ENCODE results near the gene SCRN3. TPM values are rescaled to one million over a fixed set of nuclear protein-coding genes. Genes with fewer than 3 reads are reported as not detected.
A peak's percentile ranks its signal among the peaks of the same experiment; 100 is the strongest.

Gene SCRN3
- polyA plus RNA-seq, 1 experiment: 7.8 TPM

DNA sequence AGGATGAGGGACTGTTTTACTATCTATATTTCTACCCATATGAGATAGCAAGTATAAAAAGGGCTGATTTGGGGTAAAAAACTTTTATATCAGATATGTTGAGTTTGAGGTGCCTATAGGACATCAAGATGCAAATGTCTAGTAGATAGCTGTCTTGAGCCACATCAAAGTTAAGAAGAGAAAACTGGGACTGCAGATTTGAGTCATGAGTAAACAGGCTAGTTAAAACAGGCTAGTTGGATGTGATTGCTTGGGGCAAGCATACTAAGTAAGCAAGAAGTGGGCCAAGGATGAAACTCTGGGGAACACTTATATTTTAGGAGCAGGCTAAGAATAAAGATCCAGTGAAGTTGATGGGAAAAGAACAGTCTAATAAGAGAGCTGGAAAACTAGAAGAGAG, 2.8 kb upstream of the SCRN3 start:
- ChIA-PET POLR2A (no interaction called here), CTCF (no interaction called here)
- Histone ChIP-seq H3K4me3 (ENCODE audit: low read depth, low read length) (no peak overlapping the region), H3K36me3 (ENCODE audit: control insufficient read depth, insufficient read depth, low read length) (peaks cover 4% of the 10 kb centered on the region), H3K27me3 (ENCODE audit: control insufficient read depth, insufficient read depth, low read length) (no peaks in the 10 kb centered on the region)
- DNase-seq (ENCODE audit: low read depth): no peak
- TF ChIP-seq CTCF (IDR thresholded peaks at IDR 0.05; ENCODE audit: insufficient read depth, low read depth, low read length): no peak

DNA sequence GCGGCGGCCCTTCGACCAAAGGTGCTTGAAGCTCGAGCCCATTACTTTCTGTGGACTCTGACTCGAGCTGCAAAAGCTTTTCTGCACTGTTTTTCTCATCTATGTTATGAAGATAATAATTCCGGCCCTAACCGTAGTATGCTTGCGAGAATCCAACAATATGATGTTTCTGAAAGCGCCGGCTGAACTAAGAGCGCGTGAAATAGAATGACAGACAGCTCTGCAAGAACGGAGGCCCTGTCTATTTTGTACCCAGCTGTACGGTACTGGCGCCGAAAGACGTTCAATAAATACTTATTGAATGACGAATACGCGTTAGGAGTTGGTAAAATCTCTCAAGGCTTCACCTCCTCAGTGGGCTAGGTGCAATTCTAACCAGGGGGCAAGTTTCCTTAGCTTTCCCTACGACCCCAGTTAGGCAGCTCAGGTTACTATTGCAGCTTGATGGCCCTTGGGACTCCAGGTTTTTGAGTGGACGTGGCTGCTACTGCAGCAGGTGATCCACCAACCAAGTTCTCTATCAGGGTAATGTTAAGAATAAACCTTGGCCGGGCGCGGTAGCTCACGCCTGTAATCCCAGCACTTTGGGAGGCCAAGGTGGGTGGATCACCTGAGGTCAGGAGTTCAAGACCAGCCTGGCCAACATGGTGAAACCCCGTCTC, 570 bp downstream of the SCRN3 start:
- CTCF ChIA-PET: no interaction called here
- POLR2A ChIA-PET: no interaction called here
- peak overlapping the region; percentile 84 for H3K4me3 ChIP-seq (ENCODE audit: low read depth, low read length)
- H3K27me3 ChIP-seq (ENCODE audit: control insufficient read depth, insufficient read depth, low read length): no peaks in the 10 kb centered on the region
- no peak for DNase-seq (ENCODE audit: low read depth)
- H3K36me3 ChIP-seq (ENCODE audit: control insufficient read depth, insufficient read depth, low read length): no peaks in the 10 kb centered on the region; the same call in 1 of the 2 replicates
- TF ChIP-seq CTCF (IDR thresholded peaks at IDR 0.05; ENCODE audit: insufficient read depth, low read depth, low read length): no peak

DNA sequence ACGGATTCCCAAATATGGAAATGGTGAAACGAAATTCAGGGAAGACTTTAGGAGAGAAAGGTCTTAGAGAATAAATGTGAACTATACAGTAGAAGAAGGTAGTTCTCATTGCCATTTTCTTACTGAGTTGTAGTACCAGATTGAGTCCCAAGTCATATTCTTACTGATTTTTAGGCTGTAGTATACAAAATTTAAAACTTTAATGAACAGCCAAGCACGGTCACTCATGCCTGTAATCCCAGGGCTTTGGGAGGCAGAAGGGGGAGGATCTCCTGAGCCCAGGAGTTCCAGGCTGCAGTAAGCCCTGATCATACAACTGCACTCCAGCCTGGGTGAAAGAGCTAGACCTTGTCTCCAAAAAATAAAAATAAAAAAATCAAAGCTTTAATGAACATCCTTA, 2.2 kb downstream of the SCRN3 start:
- no peak for TF ChIP-seq CTCF (IDR thresholded peaks at IDR 0.05; ENCODE audit: insufficient read depth, low read depth, low read length)
- no peaks in the 10 kb centered on the region for H3K27me3 ChIP-seq (ENCODE audit: control insufficient read depth, insufficient read depth, low read length)
- H3K4me3 ChIP-seq (ENCODE audit: low read depth, low read length): no peak overlapping the region
- no peak for DNase-seq (ENCODE audit: low read depth)
- CTCF ChIA-PET: no interaction called here
- POLR2A ChIA-PET: no interaction called here
- H3K36me3 ChIP-seq (ENCODE audit: control insufficient read depth, insufficient read depth, low read length): no peaks in the 10 kb centered on the region

DNA sequence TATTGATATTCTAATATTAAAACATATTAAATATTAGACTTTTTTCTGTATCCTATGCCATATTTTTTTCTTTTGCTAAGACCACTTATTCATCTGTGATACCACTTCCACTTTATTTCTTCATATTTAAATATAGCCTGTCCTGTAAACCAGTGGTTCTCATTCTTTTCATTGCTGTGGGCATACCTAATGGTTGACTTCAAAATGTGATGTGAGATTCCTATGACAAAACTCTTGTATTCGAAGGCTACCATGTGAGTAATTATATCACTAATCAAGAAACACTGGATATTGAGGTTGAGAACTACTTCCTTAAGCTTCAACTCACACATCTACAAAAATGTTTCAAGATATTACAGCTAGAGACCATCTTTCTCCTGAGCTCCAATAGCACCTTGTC, 3.6 kb downstream of the SCRN3 start:
- no peaks in the 10 kb centered on the region for H3K27me3 ChIP-seq (ENCODE audit: control insufficient read depth, insufficient read depth, low read length)
- CTCF ChIA-PET: no interaction called here
- DNase-seq (ENCODE audit: low read depth): peak; percentile 52
- no peak overlapping the region for H3K4me3 ChIP-seq (ENCODE audit: low read depth, low read length)
- POLR2A ChIA-PET: no interaction called here
- H3K36me3 ChIP-seq (ENCODE audit: control insufficient read depth, insufficient read depth, low read length): no peaks in the 10 kb centered on the region
- TF ChIP-seq CTCF (IDR thresholded peaks at IDR 0.05; ENCODE audit: insufficient read depth, low read depth, low read length): no peak

- no peaks in the 10 kb centered on the region for H3K36me3 ChIP-seq (ENCODE audit: control insufficient read depth, insufficient read depth, low read length)
- no peak for TF ChIP-seq CTCF (IDR thresholded peaks at IDR 0.05; ENCODE audit: insufficient read depth, low read depth, low read length)
- CTCF ChIA-PET: no interaction called here
- POLR2A ChIA-PET: no interaction called here
- H3K27me3 ChIP-seq (ENCODE audit: control insufficient read depth, insufficient read depth, low read length): no peaks in the 10 kb centered on the region
- no peak overlapping the region for H3K4me3 ChIP-seq (ENCODE audit: low read depth, low read length)
- DNase-seq (ENCODE audit: low read depth): no peak
Measured at GRCh38 chr2:174400853-174401252, 5.3 kb downstream of the SCRN3 start.
